Pulmonary artery endothelial cell (primary cell): Measurements from ENCODE around the gene TSEN2. TPM values are rescaled to one million over a fixed set of nuclear protein-coding genes. Genes with fewer than 3 reads are reported as not detected.

Experiments
- total RNA-seq: library from RNA; depleted of rRNA; stranded (reverse); fragments of >200 nt; gene quantifications from 2 replicates; pipeline ENCODE4 v1.2.3, GENCODE V29; 2014

The TSEN2 gene
- total RNA-seq, 1 donor from 2014 or later = 18.5 TPM

Other genes starting within 250 kb of the TSEN2 start
- 6.1 and 8.0 TPM in 2 replicates for gene PPARG, start 195.4 kb upstream of the TSEN2 start, total RNA-seq
- not detected in 2 replicates for gene MKRN2OS, start 61.0 kb downstream of the TSEN2 start, total RNA-seq
- gene MKRN2, start 72.6 kb downstream of the TSEN2 start, total RNA-seq = 35.9 and 36.9 TPM in 2 replicates
- gene RAF1, start 179.6 kb downstream of the TSEN2 start, total RNA-seq = 89.0 and 112 TPM in 2 replicates